Endothelial cell (in vitro differentiated cells): ENCODE results near the gene HABP4. TPM values are rescaled to one million over a fixed set of nuclear protein-coding genes. Genes with fewer than 3 reads are reported as not detected.

ENCODE experiments used
- DNase-seq: peaks from one replicate; pipeline ENCODE4 v3.0.0; 2021; ENCODE audit warnings: low spot score
- H3K27ac Mint-ChIP-seq: one replicate; pipeline ENCODE4 v1.8.0; 2021; ENCODE audit warnings: mixed read lengths, inconsistent platforms; ENCODE audit not compliant: unreplicated experiment
- H3K27me3 Mint-ChIP-seq: one replicate; pipeline ENCODE4 v1.8.0; 2021; ENCODE audit warnings: mild to moderate bottlenecking, moderate library complexity, mixed read lengths, inconsistent platforms; ENCODE audit not compliant: unreplicated experiment
- H3K36me3 Mint-ChIP-seq: one replicate; pipeline ENCODE4 v1.8.0; 2021; ENCODE audit warnings: mild to moderate bottlenecking, low read depth, mixed read lengths, inconsistent platforms; ENCODE audit not compliant: unreplicated experiment
- H3K4me1 Mint-ChIP-seq: one replicate; pipeline ENCODE4 v1.8.0; 2021; ENCODE audit warnings: mild to moderate bottlenecking, mixed read lengths, inconsistent platforms; ENCODE audit not compliant: unreplicated experiment
- H3K4me3 Mint-ChIP-seq: one replicate; pipeline ENCODE4 v1.8.0; 2021; ENCODE audit warnings: mild to moderate bottlenecking, mixed read lengths, inconsistent platforms; ENCODE audit not compliant: unreplicated experiment
- H3K9me3 Mint-ChIP-seq: one replicate; pipeline ENCODE4 v1.8.0; 2021; ENCODE audit warnings: mixed read lengths, inconsistent platforms; ENCODE audit not compliant: unreplicated experiment
- total RNA-seq: library from RNA; stranded (reverse); fragmentation: NEBNext Ultra II Directional; extraction: Animal tissue kit (Norgen Biotek cat#: 25700); gene quantifications from one replicate; pipeline ENCODE4 v1.2.1, GENCODE V29; 2021; ENCODE audit not compliant: unreplicated experiment
- TF ChIP-seq, protein P1 (sequence below): fragments of 200-600 bp; sonication (generic); IDR thresholded peaks from one replicate; pipeline ENCODE4 v1.5.0; 2021; ENCODE audit warnings: antibody characterized with exemption; ENCODE audit not compliant: unreplicated experiment

The HABP4 gene
- total RNA-seq, 1 donor from 2014 or later = 7.5 TPM

DNA sequence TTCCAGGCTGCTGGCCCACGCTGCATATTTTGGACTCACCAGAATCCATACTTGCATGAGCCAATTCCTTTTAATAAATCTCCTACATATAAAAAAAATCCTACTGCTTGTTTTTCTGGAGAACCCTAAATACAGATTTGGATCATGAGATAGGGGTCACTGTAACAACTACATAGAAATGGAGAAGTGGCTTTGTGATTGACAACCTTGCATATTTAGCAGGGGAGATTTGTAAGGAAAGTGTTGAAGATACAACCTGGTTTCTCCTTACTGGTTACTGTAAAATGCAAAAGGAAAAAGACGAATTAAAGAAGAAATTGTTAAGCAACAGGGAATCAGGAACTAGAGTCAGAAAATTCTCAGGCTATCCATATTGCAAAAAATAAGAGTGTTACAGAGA is 74.8 kb downstream of the HABP4 start:
- Mint-ChIP-seq H3K4me3 (no peak overlapping the region), H3K27me3 (no peaks in the 10 kb centered on the region), H3K9me3 (no peaks in the 10 kb centered on the region), H3K36me3 (peaks cover 8% of the 10 kb centered on the region), H3K4me1 (no peaks in the 10 kb centered on the region), H3K27ac (no peak overlapping the region)
- TF ChIP-seq, protein P1, sequence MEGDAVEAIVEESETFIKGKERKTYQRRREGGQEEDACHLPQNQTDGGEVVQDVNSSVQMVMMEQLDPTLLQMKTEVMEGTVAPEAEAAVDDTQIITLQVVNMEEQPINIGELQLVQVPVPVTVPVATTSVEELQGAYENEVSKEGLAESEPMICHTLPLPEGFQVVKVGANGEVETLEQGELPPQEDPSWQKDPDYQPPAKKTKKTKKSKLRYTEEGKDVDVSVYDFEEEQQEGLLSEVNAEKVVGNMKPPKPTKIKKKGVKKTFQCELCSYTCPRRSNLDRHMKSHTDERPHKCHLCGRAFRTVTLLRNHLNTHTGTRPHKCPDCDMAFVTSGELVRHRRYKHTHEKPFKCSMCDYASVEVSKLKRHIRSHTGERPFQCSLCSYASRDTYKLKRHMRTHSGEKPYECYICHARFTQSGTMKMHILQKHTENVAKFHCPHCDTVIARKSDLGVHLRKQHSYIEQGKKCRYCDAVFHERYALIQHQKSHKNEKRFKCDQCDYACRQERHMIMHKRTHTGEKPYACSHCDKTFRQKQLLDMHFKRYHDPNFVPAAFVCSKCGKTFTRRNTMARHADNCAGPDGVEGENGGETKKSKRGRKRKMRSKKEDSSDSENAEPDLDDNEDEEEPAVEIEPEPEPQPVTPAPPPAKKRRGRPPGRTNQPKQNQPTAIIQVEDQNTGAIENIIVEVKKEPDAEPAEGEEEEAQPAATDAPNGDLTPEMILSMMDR = no peak
- DNase-seq = no peak

DNA sequence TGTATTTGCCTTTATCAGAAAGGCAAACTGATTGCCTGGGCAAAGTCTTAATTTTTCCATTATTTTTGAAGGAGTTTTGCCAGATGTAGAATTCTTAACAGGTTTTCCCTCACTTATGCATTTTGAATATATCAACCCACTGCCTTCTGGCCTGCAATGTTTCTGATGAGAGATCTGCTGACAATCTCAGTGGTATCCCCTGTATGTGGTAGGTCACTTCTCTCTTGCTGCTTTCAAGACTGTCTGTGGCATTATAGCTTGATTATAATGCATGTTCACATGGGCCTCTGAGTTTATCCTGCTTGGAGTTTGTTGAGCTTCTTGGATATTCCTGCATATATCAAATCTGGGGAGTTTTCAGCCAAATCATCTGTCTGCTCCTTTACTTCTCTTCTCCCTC is 82.2 kb downstream of the HABP4 start:
- peaks cover 11% of the 10 kb centered on the region for H3K36me3 Mint-ChIP-seq
- H3K9me3 Mint-ChIP-seq = no peaks in the 10 kb centered on the region
- TF ChIP-seq, protein P1 = no peak
- no peaks in the 10 kb centered on the region for H3K4me1 Mint-ChIP-seq
- DNase-seq = no peak
- H3K27me3 Mint-ChIP-seq = no peaks in the 10 kb centered on the region
- H3K4me3 Mint-ChIP-seq = no peak overlapping the region
- no peak overlapping the region for H3K27ac Mint-ChIP-seq

DNA sequence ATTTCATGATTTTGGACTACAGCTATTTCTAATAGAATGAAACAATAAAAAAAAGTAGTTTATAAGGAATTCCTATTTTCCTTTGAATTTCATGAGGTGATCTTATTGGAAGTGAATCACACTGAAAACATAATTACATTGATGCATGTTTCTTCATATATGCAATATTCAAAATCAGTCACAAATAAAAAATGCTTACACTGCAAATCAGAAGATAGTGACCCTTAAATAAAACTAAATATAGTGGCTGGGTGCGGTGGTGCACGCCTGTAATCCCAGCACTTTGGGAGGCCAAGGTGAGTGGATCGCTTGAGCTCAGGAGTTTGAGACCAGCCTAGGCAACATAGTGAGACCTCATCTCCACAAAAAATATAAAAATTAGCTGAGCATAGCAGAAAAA is 90.1 kb downstream of the HABP4 start:
- no peaks in the 10 kb centered on the region for H3K27me3 Mint-ChIP-seq
- H3K4me3 Mint-ChIP-seq = no peak overlapping the region
- DNase-seq = no peak
- H3K36me3 Mint-ChIP-seq = no peaks in the 10 kb centered on the region
- no peak overlapping the region for H3K27ac Mint-ChIP-seq
- H3K9me3 Mint-ChIP-seq = no peaks in the 10 kb centered on the region
- TF ChIP-seq, protein P1 = no peak
- H3K4me1 Mint-ChIP-seq = no peaks in the 10 kb centered on the region

Other genes with a start within 250 kb of the HABP4 start
- gene HSD17B3, start 148.0 kb upstream of the HABP4 start, total RNA-seq = not detected
- 27.2 TPM for gene SLC35D2, start 66.5 kb upstream of the HABP4 start, total RNA-seq
- 2.2 TPM for gene ZNF367, start 31.8 kb upstream of the HABP4 start, total RNA-seq
- 21.4 TPM for gene CDC14B, start 169.7 kb downstream of the HABP4 start, total RNA-seq
- gene PRXL2C, start 205.1 kb downstream of the HABP4 start, total RNA-seq = 17.5 TPM